Glutamatergic neuron (in vitro differentiated cells): ENCODE measurements around the gene ZBTB16. TPM values are rescaled to one million over a fixed set of nuclear protein-coding genes. Genes with fewer than 3 reads are reported as not detected.

ENCODE experiments used
- DNase-seq: peaks from one replicate; pipeline ENCODE4 v3.0.0; 2022
- H3K27ac Mint-ChIP-seq: one replicate; pipeline ENCODE4 v1.8.0; 2020; ENCODE audit warnings: mild to moderate bottlenecking, mixed read lengths, inconsistent platforms; ENCODE audit not compliant: unreplicated experiment
- H3K27me3 Mint-ChIP-seq: one replicate; pipeline ENCODE4 v1.8.0; 2020; ENCODE audit warnings: mild to moderate bottlenecking, moderate library complexity, mixed read lengths, inconsistent platforms; ENCODE audit not compliant: unreplicated experiment
- H3K36me3 Mint-ChIP-seq: one replicate; pipeline ENCODE4 v1.8.0; 2020; ENCODE audit warnings: mild to moderate bottlenecking, mixed read lengths, inconsistent platforms; ENCODE audit not compliant: unreplicated experiment
- H3K4me1 Mint-ChIP-seq: one replicate; pipeline ENCODE4 v1.8.0; 2020; ENCODE audit warnings: mild to moderate bottlenecking, low read depth, mixed read lengths, inconsistent platforms; ENCODE audit not compliant: unreplicated experiment
- H3K4me3 Mint-ChIP-seq: one replicate; pipeline ENCODE4 v1.8.0; 2020; ENCODE audit warnings: mild to moderate bottlenecking, mixed read lengths, inconsistent platforms; ENCODE audit not compliant: unreplicated experiment
- H3K9me3 Mint-ChIP-seq: one replicate; pipeline ENCODE4 v1.8.0; 2020; ENCODE audit warnings: mild to moderate bottlenecking, moderate library complexity, mixed read lengths, inconsistent platforms; ENCODE audit not compliant: unreplicated experiment
- CTCF ChIP-seq: fragments of 200-600 bp; sonication (generic); IDR thresholded peaks from one replicate; pipeline ENCODE4 v1.5.0; 2021; ENCODE audit not compliant: partially characterized antibody, unreplicated experiment
- total RNA-seq: library from RNA; stranded (reverse); fragmentation: NEBNext Ultra II Directional; extraction: Animal tissue kit (Norgen Biotek cat#: 25700); gene quantifications from one replicate; pipeline ENCODE4 v1.2.1, GENCODE V29; 2021; ENCODE audit not compliant: unreplicated experiment

Gene ZBTB16
- total RNA-seq, 1 donor from 2014 or later, result 9.0 TPM

- Mint-ChIP-seq H3K4me3 (no peak within 1 kb of the TSS), H3K27me3 (no peaks in the 10 kb centered on the region)
These were observed 236.4 kb downstream of the ZBTB16 start, which contains the start of gene NNMT for GRCh38 chr11:114295676-114296604. TSS of gene NNMT (plus strand) at chr11:114296399. CDS start at chr11:114296557, 158 bp downstream.

GRCh38 chr11:114296605-114297372 lies 237.3 kb downstream of the ZBTB16 start:
- Mint-ChIP-seq H3K27ac (no peak overlapping the region), H3K4me3 (no peak overlapping the region), H3K9me3 (peaks cover 4% of the 10 kb centered on the region), H3K36me3 (peaks cover 25% of the 10 kb centered on the region), H3K27me3 (no peaks in the 10 kb centered on the region), H3K4me1 (peaks cover 3% of the 10 kb centered on the region)
- TF ChIP-seq CTCF, result no peak
- DNase-seq, result no peak

More at GRCh38 chr11:114295676-114296604, 236.4 kb downstream of the ZBTB16 start, which contains the start of gene NNMT:
- DNase-seq, result no peak
- peaks cover 4% of the 10 kb centered on the region for H3K9me3 Mint-ChIP-seq
- H3K4me1 Mint-ChIP-seq, result peaks cover 3% of the 10 kb centered on the region
- no peak within 1 kb of the TSS for H3K27ac Mint-ChIP-seq
- TF ChIP-seq CTCF, result no peak
- H3K36me3 Mint-ChIP-seq, result peaks cover 22% of the 10 kb centered on the region

GRCh38 chr11:114297806-114298709 lies 238.5 kb downstream of the ZBTB16 start:
- Mint-ChIP-seq H3K4me1 (peaks cover 3% of the 10 kb centered on the region), H3K27me3 (no peaks in the 10 kb centered on the region), H3K9me3 (peaks cover 4% of the 10 kb centered on the region), H3K36me3 (peaks cover 31% of the 10 kb centered on the region), H3K4me3 (no peak overlapping the region), H3K27ac (no peak overlapping the region)
- TF ChIP-seq CTCF, result no peak
- DNase-seq, result no peak

GRCh38 chr11:114298710-114299109 lies 239.2 kb downstream of the ZBTB16 start:
- no peaks in the 10 kb centered on the region for H3K27me3 Mint-ChIP-seq

More at GRCh38 chr11:114298710-114299109, 239.2 kb downstream of the ZBTB16 start:
- Mint-ChIP-seq H3K4me1 (peaks cover 3% of the 10 kb centered on the region), H3K9me3 (peaks cover 4% of the 10 kb centered on the region), H3K36me3 (peaks cover 31% of the 10 kb centered on the region), H3K4me3 (no peak overlapping the region), H3K27ac (no peak overlapping the region)
- TF ChIP-seq CTCF, result no peak
- DNase-seq, result no peak

Other genes with a start within 250 kb of the ZBTB16 start
- 20.0 TPM for gene USP28, start 184.1 kb upstream of the ZBTB16 start, total RNA-seq
- gene HTR3B, start 154.9 kb upstream of the ZBTB16 start, total RNA-seq, result not detected
- 14.5 TPM for gene HTR3A, start 84.6 kb upstream of the ZBTB16 start, total RNA-seq
- 3.4 TPM for gene NNMT, start 236.7 kb downstream of the ZBTB16 start, total RNA-seq